Measurements from ENCODE around the gene FH. TPM values are rescaled to one million over a fixed set of nuclear protein-coding genes. Genes with fewer than 3 reads are reported as not detected.

The FH gene
- total and polyA plus RNA-seq, 2 of the 13 experiments (the other 11 are each of a cell fraction or from before 2014, with no cell fraction given) = 39.2 to 152 TPM

- TF ChIP-seq ARHGAP35 (CRISPR knock-in tag; IDR thresholded peaks at IDR 0.05; ENCODE audit: borderline replicate concordance) (peak; percentile 47; the same call in 1 of the 2 replicates), PAF1 (CRISPR knock-in tag; IDR thresholded peaks at IDR 0.05) (no peak), SCMH1 (CRISPR knock-in tag; IDR thresholded peaks at IDR 0.05; ENCODE audit: borderline replicate concordance) (no peak), ZNF737 (CRISPR knock-in tag; IDR thresholded peaks at IDR 0.05; ENCODE audit: borderline replicate concordance) (no peak), TCF7 (IDR thresholded peaks at IDR 0.05; ENCODE audit: low read depth) (no peak), REL (CRISPR knock-in tag; conservative IDR thresholded peaks at IDR 0.05) (no peak), ZNF143 (CRISPR knock-in tag; IDR thresholded peaks at IDR 0.05) (peak; percentile 88), JDP2 (CRISPR knock-in tag; IDR thresholded peaks at IDR 0.05; ENCODE audit: borderline replicate concordance) (no peak), ZC3H4 (CRISPR knock-in tag; IDR thresholded peaks at IDR 0.05; ENCODE audit: borderline replicate concordance) (peak; percentile 20; the same call in 1 of the 2 replicates), THAP8 (CRISPR knock-in tag; IDR thresholded peaks at IDR 0.05; ENCODE audit: borderline replicate concordance) (no peak), ZNF777 (CRISPR knock-in tag; IDR thresholded peaks at IDR 0.05) (peak; percentile 39; the same call in 1 of the 2 replicates), CSRNP1 (CRISPR knock-in tag; IDR thresholded peaks at IDR 0.05) (0 out of 2 replicates have a peak, but pooled peaks have one; percentile 52)
- TF ChIP-seq, protein P1, sequence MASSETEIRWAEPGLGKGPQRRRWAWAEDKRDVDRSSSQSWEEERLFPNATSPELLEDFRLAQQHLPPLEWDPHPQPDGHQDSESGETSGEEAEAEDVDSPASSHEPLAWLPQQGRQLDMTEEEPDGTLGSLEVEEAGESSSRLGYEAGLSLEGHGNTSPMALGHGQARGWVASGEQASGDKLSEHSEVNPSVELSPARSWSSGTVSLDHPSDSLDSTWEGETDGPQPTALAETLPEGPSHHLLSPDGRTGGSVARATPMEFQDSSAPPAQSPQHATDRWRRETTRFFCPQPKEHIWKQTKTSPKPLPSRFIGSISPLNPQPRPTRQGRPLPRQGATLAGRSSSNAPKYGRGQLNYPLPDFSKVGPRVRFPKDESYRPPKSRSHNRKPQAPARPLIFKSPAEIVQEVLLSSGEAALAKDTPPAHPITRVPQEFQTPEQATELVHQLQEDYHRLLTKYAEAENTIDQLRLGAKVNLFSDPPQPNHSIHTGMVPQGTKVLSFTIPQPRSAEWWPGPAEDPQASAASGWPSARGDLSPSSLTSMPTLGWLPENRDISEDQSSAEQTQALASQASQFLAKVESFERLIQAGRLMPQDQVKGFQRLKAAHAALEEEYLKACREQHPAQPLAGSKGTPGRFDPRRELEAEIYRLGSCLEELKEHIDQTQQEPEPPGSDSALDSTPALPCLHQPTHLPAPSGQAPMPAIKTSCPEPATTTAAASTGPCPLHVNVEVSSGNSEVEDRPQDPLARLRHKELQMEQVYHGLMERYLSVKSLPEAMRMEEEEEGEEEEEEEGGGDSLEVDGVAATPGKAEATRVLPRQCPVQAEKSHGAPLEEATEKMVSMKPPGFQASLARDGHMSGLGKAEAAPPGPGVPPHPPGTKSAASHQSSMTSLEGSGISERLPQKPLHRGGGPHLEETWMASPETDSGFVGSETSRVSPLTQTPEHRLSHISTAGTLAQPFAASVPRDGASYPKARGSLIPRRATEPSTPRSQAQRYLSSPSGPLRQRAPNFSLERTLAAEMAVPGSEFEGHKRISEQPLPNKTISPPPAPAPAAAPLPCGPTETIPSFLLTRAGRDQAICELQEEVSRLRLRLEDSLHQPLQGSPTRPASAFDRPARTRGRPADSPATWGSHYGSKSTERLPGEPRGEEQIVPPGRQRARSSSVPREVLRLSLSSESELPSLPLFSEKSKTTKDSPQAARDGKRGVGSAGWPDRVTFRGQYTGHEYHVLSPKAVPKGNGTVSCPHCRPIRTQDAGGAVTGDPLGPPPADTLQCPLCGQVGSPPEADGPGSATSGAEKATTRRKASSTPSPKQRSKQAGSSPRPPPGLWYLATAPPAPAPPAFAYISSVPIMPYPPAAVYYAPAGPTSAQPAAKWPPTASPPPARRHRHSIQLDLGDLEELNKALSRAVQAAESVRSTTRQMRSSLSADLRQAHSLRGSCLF (CRISPR knock-in tag; IDR thresholded peaks at IDR 0.05; ENCODE audit: borderline replicate concordance) = no peak
- TF ChIP-seq, protein P2, sequence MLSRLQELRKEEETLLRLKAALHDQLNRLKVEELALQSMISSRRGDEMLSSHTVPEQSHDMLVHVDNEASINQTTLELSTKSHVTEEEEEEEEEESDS (CRISPR knock-in tag; IDR thresholded peaks at IDR 0.05; ENCODE audit: borderline replicate concordance) = no peak
- TF ChIP-seq, protein P3, sequence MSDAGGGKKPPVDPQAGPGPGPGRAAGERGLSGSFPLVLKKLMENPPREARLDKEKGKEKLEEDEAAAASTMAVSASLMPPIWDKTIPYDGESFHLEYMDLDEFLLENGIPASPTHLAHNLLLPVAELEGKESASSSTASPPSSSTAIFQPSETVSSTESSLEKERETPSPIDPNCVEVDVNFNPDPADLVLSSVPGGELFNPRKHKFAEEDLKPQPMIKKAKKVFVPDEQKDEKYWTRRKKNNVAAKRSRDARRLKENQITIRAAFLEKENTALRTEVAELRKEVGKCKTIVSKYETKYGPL (CRISPR knock-in tag; IDR thresholded peaks at IDR 0.05) = no peak
- TF ChIP-seq, protein P4, sequence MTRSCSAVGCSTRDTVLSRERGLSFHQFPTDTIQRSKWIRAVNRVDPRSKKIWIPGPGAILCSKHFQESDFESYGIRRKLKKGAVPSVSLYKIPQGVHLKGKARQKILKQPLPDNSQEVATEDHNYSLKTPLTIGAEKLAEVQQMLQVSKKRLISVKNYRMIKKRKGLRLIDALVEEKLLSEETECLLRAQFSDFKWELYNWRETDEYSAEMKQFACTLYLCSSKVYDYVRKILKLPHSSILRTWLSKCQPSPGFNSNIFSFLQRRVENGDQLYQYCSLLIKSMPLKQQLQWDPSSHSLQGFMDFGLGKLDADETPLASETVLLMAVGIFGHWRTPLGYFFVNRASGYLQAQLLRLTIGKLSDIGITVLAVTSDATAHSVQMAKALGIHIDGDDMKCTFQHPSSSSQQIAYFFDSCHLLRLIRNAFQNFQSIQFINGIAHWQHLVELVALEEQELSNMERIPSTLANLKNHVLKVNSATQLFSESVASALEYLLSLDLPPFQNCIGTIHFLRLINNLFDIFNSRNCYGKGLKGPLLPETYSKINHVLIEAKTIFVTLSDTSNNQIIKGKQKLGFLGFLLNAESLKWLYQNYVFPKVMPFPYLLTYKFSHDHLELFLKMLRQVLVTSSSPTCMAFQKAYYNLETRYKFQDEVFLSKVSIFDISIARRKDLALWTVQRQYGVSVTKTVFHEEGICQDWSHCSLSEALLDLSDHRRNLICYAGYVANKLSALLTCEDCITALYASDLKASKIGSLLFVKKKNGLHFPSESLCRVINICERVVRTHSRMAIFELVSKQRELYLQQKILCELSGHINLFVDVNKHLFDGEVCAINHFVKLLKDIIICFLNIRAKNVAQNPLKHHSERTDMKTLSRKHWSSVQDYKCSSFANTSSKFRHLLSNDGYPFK (CRISPR knock-in tag; IDR thresholded peaks at IDR 0.05; ENCODE audit: borderline replicate concordance) = no peak; the same call in 1 of the 2 replicates
These were observed at the start of gene FH (continued) for GRCh38 chr1:241519308-241520079.
